WTC11 (cell line): ENCODE measurements around the gene SEMA7A.

Experiments
- MXD4 ChIP-seq: fragments of 250-450 bp; sonication (Bioruptor Pico); IDR thresholded peaks from 2 replicates; pipeline ENCODE4 v1.8.0; 2021; ENCODE audit warnings: mild to moderate bottlenecking, moderate library complexity, borderline replicate concordance
- ZNF121 ChIP-seq: sonication (generic); formaldehyde crosslinking; IDR thresholded peaks from 2 replicates; pipeline ENCODE4 v1.8.0; 2023; ENCODE audit warnings: missing genetic modification reagents
- TF ChIP-seq, protein P1 (sequence below): sonication (generic); formaldehyde crosslinking; IDR thresholded peaks from 2 replicates; pipeline ENCODE4 v1.8.1; 2023; ENCODE audit warnings: mild to moderate bottlenecking, missing genetic modification reagents, borderline replicate concordance
- TF ChIP-seq, protein P2 (sequence below): sonication (generic); formaldehyde crosslinking; IDR thresholded peaks from 2 replicates; pipeline ENCODE4 v1.8.0; 2022; ENCODE audit warnings: mild to moderate bottlenecking, missing genetic modification reagents
- TF ChIP-seq, protein P3 (sequence below): fragments of 200-600 bp; IDR thresholded peaks from 2 replicates; pipeline ENCODE4 v1.8.0; 2022; ENCODE audit warnings: antibody characterized with exemption
- TF ChIP-seq, protein P4 (sequence below): sonication (generic); formaldehyde crosslinking; IDR thresholded peaks from 2 replicates; pipeline ENCODE4 v1.8.1; 2023; ENCODE audit warnings: mild to moderate bottlenecking, moderate library complexity, missing genetic modification reagents
- TF ChIP-seq, protein P5 (sequence below): sonication (generic); formaldehyde crosslinking; conservative IDR thresholded peaks from 2 replicates; pipeline ENCODE4 v1.8.1; 2022; ENCODE audit warnings: mild to moderate bottlenecking, missing genetic modification reagents
- TF ChIP-seq, protein P6 (sequence below): sonication (generic); formaldehyde crosslinking; IDR thresholded peaks from 2 replicates; pipeline ENCODE4 v1.8.1; 2022; ENCODE audit warnings: low read depth, missing genetic modification reagents, borderline replicate concordance
- TF ChIP-seq, protein P7 (sequence below): sonication (generic); formaldehyde crosslinking; IDR thresholded peaks from 2 replicates; pipeline ENCODE4 v1.8.1; 2023; ENCODE audit warnings: mild to moderate bottlenecking, missing genetic modification reagents
- TF ChIP-seq, protein P8 (sequence below): sonication (generic); formaldehyde crosslinking; IDR thresholded peaks from 2 replicates; pipeline ENCODE4 v1.8.0; 2023; ENCODE audit warnings: missing genetic modification reagents, mild to moderate bottlenecking, borderline replicate concordance

DNA sequence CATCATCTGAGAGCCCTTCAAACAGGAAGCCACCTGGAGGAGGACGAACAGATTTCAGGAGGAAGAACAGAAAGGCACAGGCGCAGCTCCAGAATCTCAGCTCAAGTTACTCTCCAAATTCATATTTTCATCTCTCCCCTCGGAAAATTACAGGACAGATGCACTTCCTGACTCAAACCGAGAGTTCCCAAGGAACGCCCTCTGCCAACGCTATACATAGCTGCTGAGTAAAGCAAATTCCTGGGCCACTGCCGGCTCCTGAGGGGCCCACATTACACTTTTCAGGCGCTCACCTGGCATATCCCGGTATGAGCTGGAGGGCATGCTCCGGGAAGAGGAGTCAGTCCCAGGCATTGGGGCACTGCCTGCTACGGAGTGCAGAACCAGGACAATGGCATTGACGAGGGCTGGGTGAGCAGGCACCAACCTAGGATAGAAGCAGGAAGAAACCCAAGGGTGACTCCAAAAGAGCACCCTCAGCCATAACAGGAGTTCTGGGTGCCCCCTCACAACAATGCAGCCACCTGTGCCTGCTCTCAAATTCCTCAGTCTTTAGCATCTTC lies 16.0 kb upstream of the SEMA7A start:
- TF ChIP-seq, protein P1, sequence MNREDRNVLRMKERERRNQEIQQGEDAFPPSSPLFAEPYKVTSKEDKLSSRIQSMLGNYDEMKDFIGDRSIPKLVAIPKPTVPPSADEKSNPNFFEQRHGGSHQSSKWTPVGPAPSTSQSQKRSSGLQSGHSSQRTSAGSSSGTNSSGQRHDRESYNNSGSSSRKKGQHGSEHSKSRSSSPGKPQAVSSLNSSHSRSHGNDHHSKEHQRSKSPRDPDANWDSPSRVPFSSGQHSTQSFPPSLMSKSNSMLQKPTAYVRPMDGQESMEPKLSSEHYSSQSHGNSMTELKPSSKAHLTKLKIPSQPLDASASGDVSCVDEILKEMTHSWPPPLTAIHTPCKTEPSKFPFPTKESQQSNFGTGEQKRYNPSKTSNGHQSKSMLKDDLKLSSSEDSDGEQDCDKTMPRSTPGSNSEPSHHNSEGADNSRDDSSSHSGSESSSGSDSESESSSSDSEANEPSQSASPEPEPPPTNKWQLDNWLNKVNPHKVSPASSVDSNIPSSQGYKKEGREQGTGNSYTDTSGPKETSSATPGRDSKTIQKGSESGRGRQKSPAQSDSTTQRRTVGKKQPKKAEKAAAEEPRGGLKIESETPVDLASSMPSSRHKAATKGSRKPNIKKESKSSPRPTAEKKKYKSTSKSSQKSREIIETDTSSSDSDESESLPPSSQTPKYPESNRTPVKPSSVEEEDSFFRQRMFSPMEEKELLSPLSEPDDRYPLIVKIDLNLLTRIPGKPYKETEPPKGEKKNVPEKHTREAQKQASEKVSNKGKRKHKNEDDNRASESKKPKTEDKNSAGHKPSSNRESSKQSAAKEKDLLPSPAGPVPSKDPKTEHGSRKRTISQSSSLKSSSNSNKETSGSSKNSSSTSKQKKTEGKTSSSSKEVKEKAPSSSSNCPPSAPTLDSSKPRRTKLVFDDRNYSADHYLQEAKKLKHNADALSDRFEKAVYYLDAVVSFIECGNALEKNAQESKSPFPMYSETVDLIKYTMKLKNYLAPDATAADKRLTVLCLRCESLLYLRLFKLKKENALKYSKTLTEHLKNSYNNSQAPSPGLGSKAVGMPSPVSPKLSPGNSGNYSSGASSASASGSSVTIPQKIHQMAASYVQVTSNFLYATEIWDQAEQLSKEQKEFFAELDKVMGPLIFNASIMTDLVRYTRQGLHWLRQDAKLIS (CRISPR knock-in tag): no peak
- TF ChIP-seq, protein P2, sequence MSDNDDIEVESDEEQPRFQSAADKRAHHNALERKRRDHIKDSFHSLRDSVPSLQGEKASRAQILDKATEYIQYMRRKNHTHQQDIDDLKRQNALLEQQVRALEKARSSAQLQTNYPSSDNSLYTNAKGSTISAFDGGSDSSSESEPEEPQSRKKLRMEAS (CRISPR knock-in tag): no peak
- TF ChIP-seq, protein P3, sequence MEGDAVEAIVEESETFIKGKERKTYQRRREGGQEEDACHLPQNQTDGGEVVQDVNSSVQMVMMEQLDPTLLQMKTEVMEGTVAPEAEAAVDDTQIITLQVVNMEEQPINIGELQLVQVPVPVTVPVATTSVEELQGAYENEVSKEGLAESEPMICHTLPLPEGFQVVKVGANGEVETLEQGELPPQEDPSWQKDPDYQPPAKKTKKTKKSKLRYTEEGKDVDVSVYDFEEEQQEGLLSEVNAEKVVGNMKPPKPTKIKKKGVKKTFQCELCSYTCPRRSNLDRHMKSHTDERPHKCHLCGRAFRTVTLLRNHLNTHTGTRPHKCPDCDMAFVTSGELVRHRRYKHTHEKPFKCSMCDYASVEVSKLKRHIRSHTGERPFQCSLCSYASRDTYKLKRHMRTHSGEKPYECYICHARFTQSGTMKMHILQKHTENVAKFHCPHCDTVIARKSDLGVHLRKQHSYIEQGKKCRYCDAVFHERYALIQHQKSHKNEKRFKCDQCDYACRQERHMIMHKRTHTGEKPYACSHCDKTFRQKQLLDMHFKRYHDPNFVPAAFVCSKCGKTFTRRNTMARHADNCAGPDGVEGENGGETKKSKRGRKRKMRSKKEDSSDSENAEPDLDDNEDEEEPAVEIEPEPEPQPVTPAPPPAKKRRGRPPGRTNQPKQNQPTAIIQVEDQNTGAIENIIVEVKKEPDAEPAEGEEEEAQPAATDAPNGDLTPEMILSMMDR: no peak
- TF ChIP-seq, protein P4, sequence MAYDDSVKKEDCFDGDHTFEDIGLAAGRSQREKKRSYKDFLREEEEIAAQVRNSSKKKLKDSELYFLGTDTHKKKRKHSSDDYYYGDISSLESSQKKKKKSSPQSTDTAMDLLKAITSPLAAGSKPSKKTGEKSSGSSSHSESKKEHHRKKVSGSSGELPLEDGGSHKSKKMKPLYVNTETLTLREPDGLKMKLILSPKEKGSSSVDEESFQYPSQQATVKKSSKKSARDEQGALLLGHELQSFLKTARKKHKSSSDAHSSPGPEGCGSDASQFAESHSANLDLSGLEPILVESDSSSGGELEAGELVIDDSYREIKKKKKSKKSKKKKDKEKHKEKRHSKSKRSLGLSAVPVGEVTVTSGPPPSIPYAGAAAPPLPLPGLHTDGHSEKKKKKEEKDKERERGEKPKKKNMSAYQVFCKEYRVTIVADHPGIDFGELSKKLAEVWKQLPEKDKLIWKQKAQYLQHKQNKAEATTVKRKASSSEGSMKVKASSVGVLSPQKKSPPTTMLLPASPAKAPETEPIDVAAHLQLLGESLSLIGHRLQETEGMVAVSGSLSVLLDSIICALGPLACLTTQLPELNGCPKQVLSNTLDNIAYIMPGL: no peak
- TF ChIP-seq MXD4 (CRISPR knock-in tag) (no peak), ZNF121 (no peak)
- TF ChIP-seq, protein P5, sequence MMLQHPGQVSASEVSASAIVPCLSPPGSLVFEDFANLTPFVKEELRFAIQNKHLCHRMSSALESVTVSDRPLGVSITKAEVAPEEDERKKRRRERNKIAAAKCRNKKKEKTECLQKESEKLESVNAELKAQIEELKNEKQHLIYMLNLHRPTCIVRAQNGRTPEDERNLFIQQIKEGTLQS (CRISPR knock-in tag): no peak
- TF ChIP-seq, protein P6, sequence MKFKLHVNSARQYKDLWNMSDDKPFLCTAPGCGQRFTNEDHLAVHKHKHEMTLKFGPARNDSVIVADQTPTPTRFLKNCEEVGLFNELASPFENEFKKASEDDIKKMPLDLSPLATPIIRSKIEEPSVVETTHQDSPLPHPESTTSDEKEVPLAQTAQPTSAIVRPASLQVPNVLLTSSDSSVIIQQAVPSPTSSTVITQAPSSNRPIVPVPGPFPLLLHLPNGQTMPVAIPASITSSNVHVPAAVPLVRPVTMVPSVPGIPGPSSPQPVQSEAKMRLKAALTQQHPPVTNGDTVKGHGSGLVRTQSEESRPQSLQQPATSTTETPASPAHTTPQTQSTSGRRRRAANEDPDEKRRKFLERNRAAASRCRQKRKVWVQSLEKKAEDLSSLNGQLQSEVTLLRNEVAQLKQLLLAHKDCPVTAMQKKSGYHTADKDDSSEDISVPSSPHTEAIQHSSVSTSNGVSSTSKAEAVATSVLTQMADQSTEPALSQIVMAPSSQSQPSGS: no peak
- TF ChIP-seq, protein P7, sequence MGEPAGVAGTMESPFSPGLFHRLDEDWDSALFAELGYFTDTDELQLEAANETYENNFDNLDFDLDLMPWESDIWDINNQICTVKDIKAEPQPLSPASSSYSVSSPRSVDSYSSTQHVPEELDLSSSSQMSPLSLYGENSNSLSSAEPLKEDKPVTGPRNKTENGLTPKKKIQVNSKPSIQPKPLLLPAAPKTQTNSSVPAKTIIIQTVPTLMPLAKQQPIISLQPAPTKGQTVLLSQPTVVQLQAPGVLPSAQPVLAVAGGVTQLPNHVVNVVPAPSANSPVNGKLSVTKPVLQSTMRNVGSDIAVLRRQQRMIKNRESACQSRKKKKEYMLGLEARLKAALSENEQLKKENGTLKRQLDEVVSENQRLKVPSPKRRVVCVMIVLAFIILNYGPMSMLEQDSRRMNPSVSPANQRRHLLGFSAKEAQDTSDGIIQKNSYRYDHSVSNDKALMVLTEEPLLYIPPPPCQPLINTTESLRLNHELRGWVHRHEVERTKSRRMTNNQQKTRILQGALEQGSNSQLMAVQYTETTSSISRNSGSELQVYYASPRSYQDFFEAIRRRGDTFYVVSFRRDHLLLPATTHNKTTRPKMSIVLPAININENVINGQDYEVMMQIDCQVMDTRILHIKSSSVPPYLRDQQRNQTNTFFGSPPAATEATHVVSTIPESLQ (CRISPR knock-in tag): no peak
- TF ChIP-seq, protein P8, sequence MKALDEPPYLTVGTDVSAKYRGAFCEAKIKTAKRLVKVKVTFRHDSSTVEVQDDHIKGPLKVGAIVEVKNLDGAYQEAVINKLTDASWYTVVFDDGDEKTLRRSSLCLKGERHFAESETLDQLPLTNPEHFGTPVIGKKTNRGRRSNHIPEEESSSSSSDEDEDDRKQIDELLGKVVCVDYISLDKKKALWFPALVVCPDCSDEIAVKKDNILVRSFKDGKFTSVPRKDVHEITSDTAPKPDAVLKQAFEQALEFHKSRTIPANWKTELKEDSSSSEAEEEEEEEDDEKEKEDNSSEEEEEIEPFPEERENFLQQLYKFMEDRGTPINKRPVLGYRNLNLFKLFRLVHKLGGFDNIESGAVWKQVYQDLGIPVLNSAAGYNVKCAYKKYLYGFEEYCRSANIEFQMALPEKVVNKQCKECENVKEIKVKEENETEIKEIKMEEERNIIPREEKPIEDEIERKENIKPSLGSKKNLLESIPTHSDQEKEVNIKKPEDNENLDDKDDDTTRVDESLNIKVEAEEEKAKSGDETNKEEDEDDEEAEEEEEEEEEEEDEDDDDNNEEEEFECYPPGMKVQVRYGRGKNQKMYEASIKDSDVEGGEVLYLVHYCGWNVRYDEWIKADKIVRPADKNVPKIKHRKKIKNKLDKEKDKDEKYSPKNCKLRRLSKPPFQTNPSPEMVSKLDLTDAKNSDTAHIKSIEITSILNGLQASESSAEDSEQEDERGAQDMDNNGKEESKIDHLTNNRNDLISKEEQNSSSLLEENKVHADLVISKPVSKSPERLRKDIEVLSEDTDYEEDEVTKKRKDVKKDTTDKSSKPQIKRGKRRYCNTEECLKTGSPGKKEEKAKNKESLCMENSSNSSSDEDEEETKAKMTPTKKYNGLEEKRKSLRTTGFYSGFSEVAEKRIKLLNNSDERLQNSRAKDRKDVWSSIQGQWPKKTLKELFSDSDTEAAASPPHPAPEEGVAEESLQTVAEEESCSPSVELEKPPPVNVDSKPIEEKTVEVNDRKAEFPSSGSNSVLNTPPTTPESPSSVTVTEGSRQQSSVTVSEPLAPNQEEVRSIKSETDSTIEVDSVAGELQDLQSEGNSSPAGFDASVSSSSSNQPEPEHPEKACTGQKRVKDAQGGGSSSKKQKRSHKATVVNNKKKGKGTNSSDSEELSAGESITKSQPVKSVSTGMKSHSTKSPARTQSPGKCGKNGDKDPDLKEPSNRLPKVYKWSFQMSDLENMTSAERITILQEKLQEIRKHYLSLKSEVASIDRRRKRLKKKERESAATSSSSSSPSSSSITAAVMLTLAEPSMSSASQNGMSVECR (CRISPR knock-in tag): no peak
